HepG2 (cell line): ENCODE data around the gene LAG3. TPM values are rescaled to one million over a fixed set of nuclear protein-coding genes. Genes with fewer than 3 reads are reported as not detected.

Experiments used
- CAMTA2 ChIP-seq: sonication (generic); formaldehyde crosslinking; IDR thresholded peaks from 2 replicates; pipeline ENCODE4 v1.4.0; 2020; ENCODE audit warnings: mild to moderate bottlenecking, missing genetic modification reagents, borderline replicate concordance
- HNRNPUL1 ChIP-seq: fragments of 200-400 bp; formaldehyde crosslinking; IDR thresholded peaks from 2 replicates; pipeline ENCODE4 v1.6.1; 2017; ENCODE audit warnings: low read depth, mild to moderate bottlenecking, low read length, moderate library complexity
- HOXA3 ChIP-seq: sonication (generic); formaldehyde crosslinking; IDR thresholded peaks from 2 replicates; pipeline ENCODE4 v1.5.0; 2020; ENCODE audit warnings: missing genetic modification reagents
- RAD21 ChIP-seq: fragments of 450-650 bp; formaldehyde crosslinking; IDR thresholded peaks from 2 replicates; pipeline ENCODE4 v1.5.0; 2020; ENCODE audit warnings: mild to moderate bottlenecking
- REXO4 ChIP-seq: sonication (generic); formaldehyde crosslinking; IDR thresholded peaks from 2 replicates; pipeline ENCODE4 v1.8.0; 2022; ENCODE audit warnings: missing genetic modification reagents, mild to moderate bottlenecking, borderline replicate concordance
- TARDBP ChIP-seq: sonication (generic); formaldehyde crosslinking; IDR thresholded peaks from 2 replicates; pipeline ENCODE4 v1.8.0; 2022; ENCODE audit warnings: mild to moderate bottlenecking, missing genetic modification reagents
- ZNF33B ChIP-seq: sonication (generic); formaldehyde crosslinking; IDR thresholded peaks from 2 replicates; pipeline ENCODE4 v1.5.1; 2020; ENCODE audit warnings: mild to moderate bottlenecking, missing genetic modification reagents
- ZNF619 ChIP-seq: sonication (generic); formaldehyde crosslinking; IDR thresholded peaks from 2 replicates; pipeline ENCODE4 v1.4.0; 2020; ENCODE audit warnings: mild to moderate bottlenecking, missing genetic modification reagents
- polyA plus RNA-seq, 8 experiments: library from polyadenylated mRNA; depleted of rRNA in 3 of 8; stranded (reverse) in 7 of 8; unstranded in 1 of 8; fragments of >200 nt; fragmentation: Illumina TruSeq in 4 of 8; extraction: Trizol in 4 of 8; gene quantifications; 2 replicates each; pipeline versions ENCODE4 v1.2.1 to v1.2.3, GENCODE V29; 2011 to 2016; ENCODE audit warnings: low read depth in 4 of 8, missing spikeins in 1 of 8, mixed read lengths in 1 of 8; ENCODE audit not compliant: insufficient read depth in 1 of 8
- total RNA-seq, 5 experiments: library from RNA; depleted of rRNA; stranded (reverse); fragments of >200 nt; fragmentation: Illumina TruSeq; extraction: Trizol; gene quantifications; 2 replicates each; pipeline ENCODE4 v1.2.3, GENCODE V29; 2016; ENCODE audit warnings: low read depth in 1 of 5
- TF ChIP-seq, protein P1 (sequence below): sonication (generic); formaldehyde crosslinking; IDR thresholded peaks from 2 replicates; pipeline ENCODE4 v1.4.0; 2020; ENCODE audit warnings: missing genetic modification reagents
- TF ChIP-seq, protein P2 (sequence below): sonication (generic); formaldehyde crosslinking; IDR thresholded peaks from 2 replicates; pipeline ENCODE4 v1.5.0; 2020; ENCODE audit warnings: missing genetic modification reagents
- TF ChIP-seq, protein P3 (sequence below): sonication (generic); formaldehyde crosslinking; IDR thresholded peaks from 2 replicates; pipeline ENCODE4 v1.4.0; 2020; ENCODE audit warnings: missing genetic modification reagents
- TF ChIP-seq, protein P4 (sequence below): sonication (generic); formaldehyde crosslinking; IDR thresholded peaks from 2 replicates; pipeline ENCODE4 v1.4.0; 2020; ENCODE audit warnings: missing genetic modification reagents
- TF ChIP-seq, protein P5 (sequence below): sonication (generic); formaldehyde crosslinking; IDR thresholded peaks from 2 replicates; pipeline ENCODE4 v1.4.0; 2020; ENCODE audit warnings: mild to moderate bottlenecking, missing genetic modification reagents
- TF ChIP-seq, protein P6 (sequence below): sonication (generic); formaldehyde crosslinking; IDR thresholded peaks from 2 replicates; pipeline ENCODE4 v1.8.0; 2022; ENCODE audit warnings: mild to moderate bottlenecking, missing genetic modification reagents, moderate library complexity

LAG3 gene
- total and polyA plus RNA-seq, 2 of the 13 experiments (the other 11 are each of a cell fraction or from before 2014, with no cell fraction given), result 0.11 to 0.26 TPM

DNA sequence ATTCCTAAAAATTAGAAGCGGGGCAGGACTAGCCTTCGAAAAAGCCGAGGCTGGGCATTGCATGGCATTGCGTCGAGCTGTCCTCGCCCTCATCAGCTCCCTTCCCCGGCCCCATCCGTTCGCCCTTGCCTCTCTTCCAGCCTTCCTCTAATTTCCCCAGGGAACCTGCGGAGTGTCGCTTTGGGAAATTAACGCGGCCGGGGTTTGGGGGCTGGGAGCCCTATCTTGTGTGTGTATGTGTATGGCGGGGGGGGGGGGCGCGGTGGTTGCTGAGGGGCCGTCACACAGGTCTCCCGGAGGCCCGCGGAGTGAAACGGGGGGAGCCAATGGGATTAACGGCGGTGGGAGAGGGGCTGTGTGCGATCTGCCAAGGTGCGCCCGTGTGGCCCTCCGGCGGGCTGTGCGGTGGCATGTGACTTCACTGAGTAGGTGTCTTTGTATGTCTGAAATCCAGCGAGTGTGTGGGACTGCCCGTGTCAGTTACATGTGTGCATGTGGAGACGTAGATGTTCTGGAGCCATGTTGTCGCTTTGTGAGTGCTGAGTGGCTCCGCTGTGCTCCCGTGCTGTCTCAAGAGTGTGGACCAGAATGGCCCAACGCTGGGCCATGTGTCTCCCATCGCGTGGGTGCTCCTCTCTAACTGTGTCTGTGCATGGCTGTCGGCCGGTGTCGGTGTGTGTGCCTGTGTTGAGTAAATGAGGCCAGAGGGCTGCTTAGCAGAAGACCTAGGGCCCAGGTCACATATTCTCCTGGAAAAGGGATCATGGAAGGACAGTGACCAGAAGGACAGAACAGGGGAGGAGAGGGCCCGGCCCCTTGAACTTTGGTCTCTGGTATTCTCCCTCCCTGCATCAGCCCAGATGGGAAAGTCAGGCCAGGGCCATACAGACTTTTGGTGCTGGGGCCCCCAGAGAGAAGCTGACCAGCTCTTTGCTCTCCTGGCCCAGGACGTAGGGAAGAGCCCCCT lies 4.7 kb upstream of the LAG3 start (continued):
- TF ChIP-seq, protein P1, sequence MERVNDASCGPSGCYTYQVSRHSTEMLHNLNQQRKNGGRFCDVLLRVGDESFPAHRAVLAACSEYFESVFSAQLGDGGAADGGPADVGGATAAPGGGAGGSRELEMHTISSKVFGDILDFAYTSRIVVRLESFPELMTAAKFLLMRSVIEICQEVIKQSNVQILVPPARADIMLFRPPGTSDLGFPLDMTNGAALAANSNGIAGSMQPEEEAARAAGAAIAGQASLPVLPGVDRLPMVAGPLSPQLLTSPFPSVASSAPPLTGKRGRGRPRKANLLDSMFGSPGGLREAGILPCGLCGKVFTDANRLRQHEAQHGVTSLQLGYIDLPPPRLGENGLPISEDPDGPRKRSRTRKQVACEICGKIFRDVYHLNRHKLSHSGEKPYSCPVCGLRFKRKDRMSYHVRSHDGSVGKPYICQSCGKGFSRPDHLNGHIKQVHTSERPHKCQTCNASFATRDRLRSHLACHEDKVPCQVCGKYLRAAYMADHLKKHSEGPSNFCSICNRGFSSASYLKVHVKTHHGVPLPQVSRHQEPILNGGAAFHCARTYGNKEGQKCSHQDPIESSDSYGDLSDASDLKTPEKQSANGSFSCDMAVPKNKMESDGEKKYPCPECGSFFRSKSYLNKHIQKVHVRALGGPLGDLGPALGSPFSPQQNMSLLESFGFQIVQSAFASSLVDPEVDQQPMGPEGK (CRISPR knock-in tag), result peak; percentile 67
- TF ChIP-seq REXO4 (CRISPR knock-in tag) (no peak), HOXA3 (CRISPR knock-in tag) (peak; percentile 66; the same call in 1 of the 2 replicates), ZNF619 (CRISPR knock-in tag) (no peak), TARDBP (CRISPR knock-in tag) (no peak), HNRNPUL1 (no peak), ZNF33B (CRISPR knock-in tag) (no peak), CAMTA2 (no peak), RAD21 (CRISPR knock-in tag) (no peak; the same call in 1 of the 2 replicates)
- TF ChIP-seq, protein P2, sequence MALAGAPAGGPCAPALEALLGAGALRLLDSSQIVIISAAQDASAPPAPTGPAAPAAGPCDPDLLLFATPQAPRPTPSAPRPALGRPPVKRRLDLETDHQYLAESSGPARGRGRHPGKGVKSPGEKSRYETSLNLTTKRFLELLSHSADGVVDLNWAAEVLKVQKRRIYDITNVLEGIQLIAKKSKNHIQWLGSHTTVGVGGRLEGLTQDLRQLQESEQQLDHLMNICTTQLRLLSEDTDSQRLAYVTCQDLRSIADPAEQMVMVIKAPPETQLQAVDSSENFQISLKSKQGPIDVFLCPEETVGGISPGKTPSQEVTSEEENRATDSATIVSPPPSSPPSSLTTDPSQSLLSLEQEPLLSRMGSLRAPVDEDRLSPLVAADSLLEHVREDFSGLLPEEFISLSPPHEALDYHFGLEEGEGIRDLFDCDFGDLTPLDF (CRISPR knock-in tag), result no peak
- TF ChIP-seq, protein P3, sequence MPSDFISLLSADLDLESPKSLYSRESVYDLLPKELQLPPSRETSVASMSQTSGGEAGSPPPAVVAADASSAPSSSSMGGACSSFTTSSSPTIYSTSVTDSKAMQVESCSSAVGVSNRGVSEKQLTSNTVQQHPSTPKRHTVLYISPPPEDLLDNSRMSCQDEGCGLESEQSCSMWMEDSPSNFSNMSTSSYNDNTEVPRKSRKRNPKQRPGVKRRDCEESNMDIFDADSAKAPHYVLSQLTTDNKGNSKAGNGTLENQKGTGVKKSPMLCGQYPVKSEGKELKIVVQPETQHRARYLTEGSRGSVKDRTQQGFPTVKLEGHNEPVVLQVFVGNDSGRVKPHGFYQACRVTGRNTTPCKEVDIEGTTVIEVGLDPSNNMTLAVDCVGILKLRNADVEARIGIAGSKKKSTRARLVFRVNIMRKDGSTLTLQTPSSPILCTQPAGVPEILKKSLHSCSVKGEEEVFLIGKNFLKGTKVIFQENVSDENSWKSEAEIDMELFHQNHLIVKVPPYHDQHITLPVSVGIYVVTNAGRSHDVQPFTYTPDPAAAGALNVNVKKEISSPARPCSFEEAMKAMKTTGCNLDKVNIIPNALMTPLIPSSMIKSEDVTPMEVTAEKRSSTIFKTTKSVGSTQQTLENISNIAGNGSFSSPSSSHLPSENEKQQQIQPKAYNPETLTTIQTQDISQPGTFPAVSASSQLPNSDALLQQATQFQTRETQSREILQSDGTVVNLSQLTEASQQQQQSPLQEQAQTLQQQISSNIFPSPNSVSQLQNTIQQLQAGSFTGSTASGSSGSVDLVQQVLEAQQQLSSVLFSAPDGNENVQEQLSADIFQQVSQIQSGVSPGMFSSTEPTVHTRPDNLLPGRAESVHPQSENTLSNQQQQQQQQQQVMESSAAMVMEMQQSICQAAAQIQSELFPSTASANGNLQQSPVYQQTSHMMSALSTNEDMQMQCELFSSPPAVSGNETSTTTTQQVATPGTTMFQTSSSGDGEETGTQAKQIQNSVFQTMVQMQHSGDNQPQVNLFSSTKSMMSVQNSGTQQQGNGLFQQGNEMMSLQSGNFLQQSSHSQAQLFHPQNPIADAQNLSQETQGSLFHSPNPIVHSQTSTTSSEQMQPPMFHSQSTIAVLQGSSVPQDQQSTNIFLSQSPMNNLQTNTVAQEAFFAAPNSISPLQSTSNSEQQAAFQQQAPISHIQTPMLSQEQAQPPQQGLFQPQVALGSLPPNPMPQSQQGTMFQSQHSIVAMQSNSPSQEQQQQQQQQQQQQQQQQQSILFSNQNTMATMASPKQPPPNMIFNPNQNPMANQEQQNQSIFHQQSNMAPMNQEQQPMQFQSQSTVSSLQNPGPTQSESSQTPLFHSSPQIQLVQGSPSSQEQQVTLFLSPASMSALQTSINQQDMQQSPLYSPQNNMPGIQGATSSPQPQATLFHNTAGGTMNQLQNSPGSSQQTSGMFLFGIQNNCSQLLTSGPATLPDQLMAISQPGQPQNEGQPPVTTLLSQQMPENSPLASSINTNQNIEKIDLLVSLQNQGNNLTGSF (CRISPR knock-in tag), result no peak
- TF ChIP-seq, protein P4, sequence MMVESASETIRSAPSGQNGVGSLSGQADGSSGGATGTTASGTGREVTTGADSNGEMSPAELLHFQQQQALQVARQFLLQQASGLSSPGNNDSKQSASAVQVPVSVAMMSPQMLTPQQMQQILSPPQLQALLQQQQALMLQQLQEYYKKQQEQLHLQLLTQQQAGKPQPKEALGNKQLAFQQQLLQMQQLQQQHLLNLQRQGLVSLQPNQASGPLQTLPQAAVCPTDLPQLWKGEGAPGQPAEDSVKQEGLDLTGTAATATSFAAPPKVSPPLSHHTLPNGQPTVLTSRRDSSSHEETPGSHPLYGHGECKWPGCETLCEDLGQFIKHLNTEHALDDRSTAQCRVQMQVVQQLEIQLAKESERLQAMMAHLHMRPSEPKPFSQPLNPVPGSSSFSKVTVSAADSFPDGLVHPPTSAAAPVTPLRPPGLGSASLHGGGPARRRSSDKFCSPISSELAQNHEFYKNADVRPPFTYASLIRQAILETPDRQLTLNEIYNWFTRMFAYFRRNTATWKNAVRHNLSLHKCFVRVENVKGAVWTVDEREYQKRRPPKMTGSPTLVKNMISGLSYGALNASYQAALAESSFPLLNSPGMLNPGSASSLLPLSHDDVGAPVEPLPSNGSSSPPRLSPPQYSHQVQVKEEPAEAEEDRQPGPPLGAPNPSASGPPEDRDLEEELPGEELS, result no peak; the same call in 1 of the 2 replicates
- TF ChIP-seq, protein P5, sequence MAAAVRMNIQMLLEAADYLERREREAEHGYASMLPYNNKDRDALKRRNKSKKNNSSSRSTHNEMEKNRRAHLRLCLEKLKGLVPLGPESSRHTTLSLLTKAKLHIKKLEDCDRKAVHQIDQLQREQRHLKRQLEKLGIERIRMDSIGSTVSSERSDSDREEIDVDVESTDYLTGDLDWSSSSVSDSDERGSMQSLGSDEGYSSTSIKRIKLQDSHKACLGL, result no peak; the same call in 1 of the 2 replicates
- TF ChIP-seq, protein P6, sequence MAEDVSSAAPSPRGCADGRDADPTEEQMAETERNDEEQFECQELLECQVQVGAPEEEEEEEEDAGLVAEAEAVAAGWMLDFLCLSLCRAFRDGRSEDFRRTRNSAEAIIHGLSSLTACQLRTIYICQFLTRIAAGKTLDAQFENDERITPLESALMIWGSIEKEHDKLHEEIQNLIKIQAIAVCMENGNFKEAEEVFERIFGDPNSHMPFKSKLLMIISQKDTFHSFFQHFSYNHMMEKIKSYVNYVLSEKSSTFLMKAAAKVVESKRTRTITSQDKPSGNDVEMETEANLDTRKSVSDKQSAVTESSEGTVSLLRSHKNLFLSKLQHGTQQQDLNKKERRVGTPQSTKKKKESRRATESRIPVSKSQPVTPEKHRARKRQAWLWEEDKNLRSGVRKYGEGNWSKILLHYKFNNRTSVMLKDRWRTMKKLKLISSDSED, result no peak
